Spleen (tissue), 11 donors: ENCODE results near the gene ABHD6. TPM values are rescaled to one million over a fixed set of nuclear protein-coding genes. Genes with fewer than 3 reads are reported as not detected.

Experiments
- DNase-seq: peaks from one replicate; pipeline ENCODE4 v3.0.0-alpha.2; 2020
- H3K27ac ChIP-seq, 8 donors: fragments of 200-600 bp; sonication (generic) in 7 of 8; 1 replicate in 4 of 8; 2 replicates in 4 of 8; pipeline versions ENCODE4 v1.5.0 to v1.8.0; 2016 to 2021; ENCODE audit warnings: inconsistent platforms in 4 of 8, mild to moderate bottlenecking in 4 of 8, moderate library complexity in 1 of 8
- H3K27me3 ChIP-seq, 7 donors: fragments of 200-600 bp; sonication (generic) in 6 of 7; replicated peaks in 1 of 7; 1 replicate in 4 of 7; 2 replicates in 3 of 7; pipeline versions ENCODE4 v1.5.0 to v1.8.0; 2016 to 2021; ENCODE audit warnings: inconsistent platforms in 3 of 7, mild to moderate bottlenecking in 1 of 7
- H3K36me3 ChIP-seq, 6 donors: fragments of 200-600 bp; sonication (generic) in 5 of 6; 1 replicate in 4 of 6; 2 replicates in 2 of 6; pipeline versions ENCODE4 v1.5.0 to v1.8.0; 2016 to 2021; ENCODE audit warnings: inconsistent platforms in 2 of 6
- H3K4me1 ChIP-seq, 6 donors: fragments of 200-600 bp; sonication (generic) in 5 of 6; 1 replicate in 3 of 6; 2 replicates in 3 of 6; pipeline versions ENCODE4 v1.5.0 to v1.8.0; 2016 to 2021; ENCODE audit warnings: inconsistent platforms in 3 of 6
- H3K4me3 ChIP-seq, 8 donors: fragments of 200-600 bp; sonication (generic) in 7 of 8; 1 replicate in 4 of 8; 2 replicates in 4 of 8; pipeline versions ENCODE4 v1.5.0 to v1.8.0; 2016 to 2021; ENCODE audit warnings: inconsistent platforms in 4 of 8, mild to moderate bottlenecking in 4 of 8, moderate library complexity in 2 of 8
- H3K9me3 ChIP-seq, 8 donors: fragments of 200-600 bp; sonication (generic) in 7 of 8; 1 replicate in 4 of 8; 2 replicates in 4 of 8; pipeline versions ENCODE4 v1.5.0 to v1.8.0; 2016 to 2021; ENCODE audit warnings: inconsistent platforms in 4 of 8
- POLR2A ChIP-seq, 3 donors: fragments of 450-650 bp; IDR thresholded peaks; one replicate each; pipeline ENCODE4 v1.5.1; 2017; ENCODE audit warnings: antibody characterized with exemption in 3 of 3, mild to moderate bottlenecking in 1 of 3
- POLR2AphosphoS5 ChIP-seq, 3 donors: sonication (generic); formaldehyde crosslinking; IDR thresholded peaks; one replicate each; pipeline ENCODE4 v1.5.1; 2017; ENCODE audit warnings: antibody characterized with exemption in 3 of 3
- WGBS, 5 donors: extraction: QIAGEN DNeasy Blood & Tissue Kit in 3 of 5; methylation state at CpG; one replicate each; pipeline versions ENCODE4 v1.1.5 to v1.1.7; 2013 to 2018; 5-methylcytosine and 5-hydroxymethylcytosine counted together
- intact Hi-C: fragments of 100-400 bp; cut with DNase I; formaldehyde crosslinking; loops from one replicate; pipeline ENCODE4 v1.15.0; 2023; ENCODE audit warnings: low total_unique reads
- polyA plus RNA-seq, 3 donors: library from polyadenylated mRNA; stranded (reverse); fragments of 200-250 nt; gene quantifications; one replicate each; pipeline ENCODE4 v1.2.1, GENCODE V29; 2013
- total RNA-seq, 7 donors: library from RNA; depleted of rRNA in 3 of 7; stranded (reverse); fragments of >200 nt in 3 of 7; fragmentation: NEBNext Ultra II Directional in 4 of 7; extraction: Animal tissue kit (Norgen Biotek cat#: 25700) in 4 of 7; gene quantifications; one replicate each; pipeline versions ENCODE4 v1.1.0 to v1.2.1, GENCODE V29; 2016 to 2021
- TF ChIP-seq, protein P1 (sequence below), 11 experiments: fragments of 200-600 bp in 7 of 11; fragments of 450-650 bp in 4 of 11; sonication (generic) in 4 of 11; IDR thresholded peaks in 8 of 11; conservative IDR thresholded peaks in 3 of 11; 1 replicate in 7 of 11; 2 replicates in 4 of 11; pipeline versions ENCODE4 v1.4.0 to v1.8.0; 2016 to 2021; ENCODE audit warnings: antibody characterized with exemption in 11 of 11, inconsistent platforms in 4 of 11, mild to moderate bottlenecking in 1 of 11
- donor health status: healthy with polysubstance abuse.
- donor health status: DM: no; HTN: no; CAD: no; lungs with moderate emphysema.
- donor health status: DM: no; HTN: no; CAD: no.
- donor health status: Bipolar disorder and iron deficiency.
- donor health status: healthy.
- donor health status: DM: no; HTN: no; CAD: no.
- donor health status: DM: yes; HTN: yes; CAD: no.

Gene ABHD6
- total and polyA plus RNA-seq, 10 donors, result 17.2 to 79.9 (median 48.4) TPM

- DNase-seq, result no peak
- 89 to 98% (median 92%) methylated on average over 3 of the region's 3 CpGs for WGBS, 5 donors
Observed at GRCh38 chr3:58251631-58252035, 14.0 kb downstream of the ABHD6 start.

GRCh38 chr3:58254144-58254543, 16.6 kb downstream of the ABHD6 start:
- Histone ChIP-seq H3K9me3 (no peaks in the 10 kb centered on the region), H3K27me3 (no peaks in the 10 kb centered on the region), H3K4me3 (no peak overlapping the region), H3K36me3 (peaks cover 0 to 91% (median 30%) of the 10 kb centered on the region in 6 donors), H3K27ac (peak overlapping the region in 3 of 8 donors; percentile 22 to 51 (median 29)), H3K4me1 (peaks cover 0 to 52% (median 34%) of the 10 kb centered on the region in 6 donors)
- 67 to 89% (median 83%) methylated on average over 4 of the region's 4 CpGs for WGBS, 5 donors
- no peak for DNase-seq
- TF ChIP-seq POLR2AphosphoS5 (IDR thresholded peaks at IDR 0.05), result no peak
- TF ChIP-seq, protein P1, sequence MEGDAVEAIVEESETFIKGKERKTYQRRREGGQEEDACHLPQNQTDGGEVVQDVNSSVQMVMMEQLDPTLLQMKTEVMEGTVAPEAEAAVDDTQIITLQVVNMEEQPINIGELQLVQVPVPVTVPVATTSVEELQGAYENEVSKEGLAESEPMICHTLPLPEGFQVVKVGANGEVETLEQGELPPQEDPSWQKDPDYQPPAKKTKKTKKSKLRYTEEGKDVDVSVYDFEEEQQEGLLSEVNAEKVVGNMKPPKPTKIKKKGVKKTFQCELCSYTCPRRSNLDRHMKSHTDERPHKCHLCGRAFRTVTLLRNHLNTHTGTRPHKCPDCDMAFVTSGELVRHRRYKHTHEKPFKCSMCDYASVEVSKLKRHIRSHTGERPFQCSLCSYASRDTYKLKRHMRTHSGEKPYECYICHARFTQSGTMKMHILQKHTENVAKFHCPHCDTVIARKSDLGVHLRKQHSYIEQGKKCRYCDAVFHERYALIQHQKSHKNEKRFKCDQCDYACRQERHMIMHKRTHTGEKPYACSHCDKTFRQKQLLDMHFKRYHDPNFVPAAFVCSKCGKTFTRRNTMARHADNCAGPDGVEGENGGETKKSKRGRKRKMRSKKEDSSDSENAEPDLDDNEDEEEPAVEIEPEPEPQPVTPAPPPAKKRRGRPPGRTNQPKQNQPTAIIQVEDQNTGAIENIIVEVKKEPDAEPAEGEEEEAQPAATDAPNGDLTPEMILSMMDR (IDR thresholded peaks at IDR 0.05 in 8 of 11, conservative IDR thresholded peaks at IDR 0.05 in 3 of 11), result no peak
- no peak for TF ChIP-seq POLR2A (IDR thresholded peaks at IDR 0.05)
- intact Hi-C loops, result no loop called here

More at GRCh38 chr3:58251631-58252035, 14.0 kb downstream of the ABHD6 start:
- Histone ChIP-seq H3K27me3 (no peaks in the 10 kb centered on the region), H3K27ac (peak overlapping the region in 4 of 8 donors; percentile 23 to 58 (median 35)), H3K4me1 (peaks cover 0 to 76% (median 45%) of the 10 kb centered on the region in 6 donors), H3K36me3 (peaks cover 0 to 66% (median 8%) of the 10 kb centered on the region in 6 donors), H3K9me3 (no peaks in the 10 kb centered on the region), H3K4me3 (no peak overlapping the region)
- no peak for TF ChIP-seq POLR2A (IDR thresholded peaks at IDR 0.05)
- TF ChIP-seq, protein P1 (IDR thresholded peaks at IDR 0.05 in 8 of 11, conservative IDR thresholded peaks at IDR 0.05 in 3 of 11), result no peak
- no peak for TF ChIP-seq POLR2AphosphoS5 (IDR thresholded peaks at IDR 0.05)
- intact Hi-C loops, result no loop called here

GRCh38 chr3:58256061-58256460, 18.5 kb downstream of the ABHD6 start:
- no peak for DNase-seq
- WGBS, 5 donors, result 54 to 84% (median 71%) methylated on average over 1 of the region's 1 CpG
- Histone ChIP-seq H3K36me3 (peaks cover 0 to 92% (median 44%) of the 10 kb centered on the region in 6 donors), H3K4me3 (no peak overlapping the region), H3K27ac (peak overlapping the region in 1 of 8 donors; percentile 11), H3K9me3 (no peaks in the 10 kb centered on the region), H3K4me1 (peaks cover 0 to 33% (median 22%) of the 10 kb centered on the region in 6 donors), H3K27me3 (no peaks in the 10 kb centered on the region)
- intact Hi-C loops, result no loop called here
- no peak for TF ChIP-seq POLR2AphosphoS5 (IDR thresholded peaks at IDR 0.05)
- no peak for TF ChIP-seq POLR2A (IDR thresholded peaks at IDR 0.05)

DNA sequence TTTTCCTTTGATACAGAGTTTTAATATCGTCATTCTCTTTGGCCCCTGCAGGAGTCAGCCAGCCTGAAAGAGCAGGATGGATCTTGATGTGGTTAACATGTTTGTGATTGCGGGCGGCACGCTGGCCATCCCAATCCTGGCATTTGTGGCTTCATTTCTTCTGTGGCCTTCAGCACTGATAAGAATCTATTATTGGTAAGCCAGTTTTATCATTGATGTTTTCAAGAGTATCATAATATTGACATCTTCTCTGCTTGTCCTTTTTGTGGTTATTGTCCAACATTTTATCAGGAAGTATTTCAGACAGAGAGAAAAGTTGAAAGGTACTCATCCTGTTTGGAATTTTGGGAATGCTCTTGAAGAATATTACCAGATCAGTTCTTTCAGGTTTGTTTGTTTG, 18.9 kb downstream of the ABHD6 start:
- no peaks in the 10 kb centered on the region for H3K27me3 ChIP-seq
- H3K4me1 ChIP-seq, result peaks cover 0 to 29% (median 22%) of the 10 kb centered on the region in 6 donors
- intact Hi-C loops, result no loop called here
- TF ChIP-seq, protein P1 (IDR thresholded peaks at IDR 0.05 in 8 of 11, conservative IDR thresholded peaks at IDR 0.05 in 3 of 11), result no peak
- TF ChIP-seq POLR2A (IDR thresholded peaks at IDR 0.05), result no peak
- WGBS, 5 donors, result 83 to 97% (median 93%) methylated on average over 4 of the region's 4 CpGs
- H3K4me3 ChIP-seq, result no peak overlapping the region
- H3K36me3 ChIP-seq, result peaks cover 0 to 92% (median 46%) of the 10 kb centered on the region in 6 donors
- no peak for DNase-seq
- no peaks in the 10 kb centered on the region for H3K9me3 ChIP-seq
- H3K27ac ChIP-seq, result no peak overlapping the region
